Ovary (tissue), 3 donors: ENCODE data around the gene SMIM13.

Experiments used
- CTCF ChIP-seq, 3 donors: fragments of 450-650 bp in 2 of 3; fragments of 200-600 bp in 1 of 3; IDR thresholded peaks; one replicate each; pipeline versions ENCODE4 v1.5.1 to v1.8.0; 2016 to 2022; ENCODE audit warnings: antibody characterized with exemption in 3 of 3, mild to moderate bottlenecking in 1 of 3
- POLR2A ChIP-seq: fragments of 450-650 bp; IDR thresholded peaks from one replicate; pipeline ENCODE4 v1.6.1; 2017; ENCODE audit warnings: antibody characterized with exemption, mild to moderate bottlenecking, moderate library complexity
- donor health status: DM: no; HTN: no; CAD: no.

- TF ChIP-seq POLR2A = no peak
- TF ChIP-seq CTCF (IDR thresholded peaks at IDR 0.05) = no peak
Observed at GRCh38 chr6:11143394-11144371, 50.0 kb downstream of the SMIM13 start.
